ENCODE measurements around the gene AUTS2.

DNA sequence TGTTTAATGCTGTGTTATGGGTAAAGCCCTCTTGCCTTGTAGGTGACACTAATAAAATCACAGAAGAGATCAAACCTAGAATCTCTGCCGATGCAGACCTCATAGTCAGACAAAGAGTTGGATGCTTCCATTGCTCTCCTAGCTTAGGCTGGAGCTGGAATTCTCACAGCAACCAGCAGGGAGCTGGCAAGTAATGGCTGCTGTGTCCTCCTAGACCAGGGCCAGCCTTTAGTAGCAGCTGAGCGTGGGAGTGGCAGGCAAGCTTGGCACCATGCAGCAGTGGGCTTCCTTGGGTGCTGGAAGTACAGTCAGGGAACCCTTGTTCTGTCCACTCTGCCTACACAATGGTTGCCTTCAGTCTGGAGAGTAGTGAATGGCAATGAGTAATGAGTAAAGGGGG is 935.3 kb downstream of the AUTS2 start:
- TF ChIP-seq, protein P1, sequence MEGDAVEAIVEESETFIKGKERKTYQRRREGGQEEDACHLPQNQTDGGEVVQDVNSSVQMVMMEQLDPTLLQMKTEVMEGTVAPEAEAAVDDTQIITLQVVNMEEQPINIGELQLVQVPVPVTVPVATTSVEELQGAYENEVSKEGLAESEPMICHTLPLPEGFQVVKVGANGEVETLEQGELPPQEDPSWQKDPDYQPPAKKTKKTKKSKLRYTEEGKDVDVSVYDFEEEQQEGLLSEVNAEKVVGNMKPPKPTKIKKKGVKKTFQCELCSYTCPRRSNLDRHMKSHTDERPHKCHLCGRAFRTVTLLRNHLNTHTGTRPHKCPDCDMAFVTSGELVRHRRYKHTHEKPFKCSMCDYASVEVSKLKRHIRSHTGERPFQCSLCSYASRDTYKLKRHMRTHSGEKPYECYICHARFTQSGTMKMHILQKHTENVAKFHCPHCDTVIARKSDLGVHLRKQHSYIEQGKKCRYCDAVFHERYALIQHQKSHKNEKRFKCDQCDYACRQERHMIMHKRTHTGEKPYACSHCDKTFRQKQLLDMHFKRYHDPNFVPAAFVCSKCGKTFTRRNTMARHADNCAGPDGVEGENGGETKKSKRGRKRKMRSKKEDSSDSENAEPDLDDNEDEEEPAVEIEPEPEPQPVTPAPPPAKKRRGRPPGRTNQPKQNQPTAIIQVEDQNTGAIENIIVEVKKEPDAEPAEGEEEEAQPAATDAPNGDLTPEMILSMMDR (IDR thresholded peaks at IDR 0.05), result no peak
- TF ChIP-seq POLR2A (IDR thresholded peaks at IDR 0.05), result no peak
- no peak for TF ChIP-seq POLR2AphosphoS5 (IDR thresholded peaks at IDR 0.05)
- no peak for TF ChIP-seq EP300 (IDR thresholded peaks at IDR 0.05)
